ENCODE measurements around the gene SAMD10.

Gene SAMD10

DNA sequence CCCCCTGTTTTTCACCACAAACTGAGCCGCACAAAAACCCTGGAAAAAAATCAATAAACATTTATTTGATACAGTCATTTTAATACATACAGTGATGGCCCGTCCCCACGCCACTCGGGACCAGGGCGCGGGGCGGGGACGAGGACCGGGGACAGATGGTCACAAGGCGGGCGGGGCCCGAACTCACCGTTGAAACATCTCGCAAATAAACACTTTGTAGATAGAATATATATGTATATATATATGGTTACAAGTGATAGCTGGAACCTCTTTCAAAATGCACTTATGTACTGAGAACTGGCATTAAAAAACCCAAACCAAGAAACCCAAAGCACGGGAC lies 22.8 kb downstream of the SAMD10 start:
- DNase-seq (ENCODE audit: low read depth in 3 of 3), result no peak

DNA sequence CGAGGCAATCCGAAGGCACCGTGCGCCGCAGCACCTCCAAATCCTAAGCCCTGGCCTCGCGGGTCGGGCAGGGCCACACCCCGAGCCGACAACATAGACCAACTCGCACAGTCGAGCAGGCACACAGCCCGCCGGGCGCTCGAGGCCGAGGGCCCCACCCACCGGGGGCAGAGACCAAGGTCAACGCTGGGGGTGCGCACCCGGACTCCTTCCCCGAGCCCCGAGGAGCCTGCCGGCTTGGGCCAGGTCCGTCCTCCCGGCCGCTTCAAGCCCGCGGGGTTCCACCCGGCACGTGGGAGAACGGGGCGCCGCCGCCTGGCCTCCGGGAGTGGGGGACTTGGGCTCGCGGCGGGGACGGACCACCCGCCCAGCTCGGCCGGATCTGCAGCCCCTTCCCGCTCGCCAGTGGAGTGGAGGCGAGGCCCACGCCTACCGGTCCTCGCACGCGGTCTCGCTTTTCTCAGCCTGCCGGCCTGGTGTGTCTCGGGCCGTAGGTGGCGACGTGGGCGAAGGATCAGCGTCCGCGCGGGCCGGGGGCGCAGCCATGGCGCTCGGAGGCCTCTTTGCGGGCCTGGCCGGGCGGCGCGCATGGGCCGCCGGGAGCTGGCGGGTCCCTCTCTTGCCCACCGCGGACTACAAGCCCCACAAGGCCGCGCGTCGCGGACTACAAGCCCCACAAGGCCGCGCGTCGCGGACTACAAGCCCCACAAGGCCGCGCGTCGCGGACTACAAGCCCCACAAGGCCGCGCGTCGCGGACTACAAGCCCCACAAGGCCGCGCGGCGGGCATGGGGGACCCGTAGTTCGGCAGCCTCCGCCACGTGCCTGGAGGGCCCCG lies 23.4 kb downstream of the SAMD10 start, which contains the start of gene UCKL1:
UCKL1 (minus strand) TSS at position 590 of the 837 bp plus-strand sequence; CDS start at position 546, 44 bp downstream.
- peak; percentile 76 to 87 (median 76) for DNase-seq (ENCODE audit: low read depth in 3 of 3)

DNA sequence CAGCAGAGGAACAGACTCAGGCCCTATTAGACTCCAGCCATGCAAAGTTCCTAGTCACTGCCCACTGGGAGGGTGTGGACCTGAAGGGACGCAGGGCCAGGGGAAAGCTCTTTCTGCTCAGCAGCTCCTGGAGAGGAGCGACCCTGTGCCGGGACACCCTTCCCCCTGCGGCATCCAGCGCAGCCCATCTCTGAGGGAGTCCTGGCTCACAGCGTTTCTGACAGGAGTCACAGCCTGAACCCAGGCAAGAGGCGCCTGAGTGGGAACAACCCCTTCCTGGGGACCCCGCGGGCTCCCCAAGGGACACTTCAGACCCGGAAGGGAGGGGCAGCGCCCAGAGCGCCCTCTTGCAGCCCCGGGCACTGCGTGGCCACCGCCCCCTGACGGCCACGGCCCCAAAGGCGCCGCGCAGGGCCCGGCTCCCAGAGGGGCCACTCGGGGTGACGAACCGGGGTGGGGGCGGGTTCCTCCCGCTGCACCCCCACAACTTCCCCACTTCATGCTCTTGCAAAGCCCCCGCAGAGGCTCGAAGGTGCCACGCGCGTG lies 24.1 kb downstream of the SAMD10 start:
- peak in 1 of 3 experiments; percentile 36 for DNase-seq (ENCODE audit: low read depth in 3 of 3)

DNA sequence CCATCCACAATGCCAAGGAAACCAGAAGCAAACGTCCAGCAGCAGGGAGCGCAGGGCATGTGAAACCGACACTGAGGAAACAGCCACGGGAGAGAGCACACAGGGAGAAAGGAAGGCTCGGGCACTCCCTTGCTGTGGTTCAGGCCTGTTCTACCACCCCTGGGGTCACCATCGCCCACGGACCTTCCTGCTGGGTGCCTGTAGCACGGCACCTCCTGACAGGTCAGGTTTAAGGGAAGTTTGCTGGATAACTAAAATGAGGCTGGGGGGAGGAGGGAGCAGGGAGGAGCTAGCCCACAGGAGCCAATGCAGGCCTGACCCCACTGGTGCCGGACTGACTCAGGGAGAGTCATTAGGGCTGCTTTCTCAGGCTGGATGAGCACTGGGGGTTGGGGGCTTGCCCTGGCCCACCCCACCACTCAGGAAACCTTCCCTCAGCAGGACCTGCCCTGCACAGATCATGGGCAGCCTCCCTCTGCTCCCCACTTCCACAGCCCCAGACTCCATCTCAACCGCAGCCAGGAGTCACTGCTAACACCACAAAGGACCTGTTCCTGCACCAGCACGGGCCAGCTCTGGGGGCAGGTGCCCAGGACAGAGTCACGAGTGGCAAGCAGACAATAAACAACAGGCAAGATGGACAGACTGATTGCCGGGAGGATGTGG lies 25.5 kb downstream of the SAMD10 start:
- no peak for DNase-seq (ENCODE audit: low read depth in 3 of 3)

DNA sequence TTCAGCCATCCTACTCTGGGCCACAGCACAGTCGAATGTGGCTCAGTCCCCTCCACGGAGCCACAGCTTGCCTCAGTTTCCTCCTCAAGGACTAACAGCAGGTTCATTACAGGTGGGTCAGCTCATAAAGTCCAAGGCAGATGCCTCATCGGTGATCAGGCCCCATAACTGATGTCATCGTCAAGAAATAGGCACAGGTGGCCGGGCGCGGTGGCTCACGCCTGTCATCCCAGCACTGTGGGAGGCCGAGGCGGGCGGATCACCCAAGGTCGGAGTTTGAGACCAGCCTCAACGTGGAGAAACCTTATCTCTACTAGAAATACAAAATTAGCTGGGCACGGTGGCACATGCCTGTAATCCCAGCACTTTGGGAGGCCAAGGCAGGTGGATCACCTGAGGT lies 26.7 kb downstream of the SAMD10 start:
- no peak for DNase-seq (ENCODE audit: low read depth in 3 of 3)

DNA sequence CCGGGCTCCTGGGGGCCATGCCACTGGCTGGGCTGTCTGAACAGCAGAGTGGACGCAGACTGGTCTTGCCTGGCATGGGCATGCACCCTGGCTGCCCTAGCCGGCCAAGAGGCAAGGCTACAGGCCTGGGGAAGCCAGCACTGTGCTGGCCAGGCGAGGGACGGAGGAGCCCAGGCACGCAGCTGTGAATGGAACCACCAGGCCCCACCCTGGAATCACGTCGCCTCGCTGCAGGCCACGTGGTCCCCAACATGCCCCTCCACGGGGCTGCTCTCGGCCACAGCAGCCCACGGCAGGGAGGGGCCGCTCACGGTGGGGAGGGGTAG lies 27.3 kb downstream of the SAMD10 start:
- no peak for DNase-seq (ENCODE audit: low read depth in 3 of 3)

DNA sequence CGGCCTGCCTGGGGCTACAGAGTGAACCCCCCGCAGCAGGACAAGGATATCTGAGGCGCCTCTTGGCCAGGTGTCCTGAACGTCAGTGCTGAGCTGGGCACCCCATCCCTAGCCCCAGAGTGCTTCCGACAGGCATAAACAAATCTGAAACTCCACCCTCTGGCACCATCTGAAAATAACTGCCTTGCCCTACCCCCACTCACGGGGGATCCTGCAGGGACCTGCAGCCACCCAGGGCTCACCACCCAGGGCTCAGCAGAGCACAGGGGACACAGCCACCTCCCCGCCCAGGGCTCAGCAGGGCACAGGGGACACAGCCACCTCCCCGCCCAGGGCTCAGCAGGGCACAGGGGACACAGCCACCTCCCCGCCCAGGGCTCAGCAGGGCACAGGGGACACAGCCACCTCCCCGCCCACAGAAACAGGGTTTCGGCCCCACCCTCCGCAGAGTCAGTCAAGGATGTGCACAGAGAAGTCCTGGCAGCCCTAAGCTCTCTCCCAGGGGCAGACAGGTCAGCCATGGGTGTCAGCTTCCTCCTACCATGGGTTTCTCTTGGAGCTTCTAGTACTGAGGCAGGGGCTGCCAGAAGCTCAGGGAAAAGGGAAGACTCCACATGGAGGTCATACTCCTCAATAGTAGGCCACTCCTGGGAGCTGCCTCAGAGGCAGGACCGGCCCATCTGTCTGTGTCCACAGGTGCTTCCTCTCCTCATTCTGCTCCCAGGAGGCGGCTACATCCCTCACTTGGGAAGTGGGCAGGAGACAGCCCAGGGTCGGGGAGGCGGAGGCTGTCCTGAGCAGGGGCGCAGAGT lies 27.8 kb downstream of the SAMD10 start:
- DNase-seq (ENCODE audit: low read depth in 3 of 3), result no peak

DNA sequence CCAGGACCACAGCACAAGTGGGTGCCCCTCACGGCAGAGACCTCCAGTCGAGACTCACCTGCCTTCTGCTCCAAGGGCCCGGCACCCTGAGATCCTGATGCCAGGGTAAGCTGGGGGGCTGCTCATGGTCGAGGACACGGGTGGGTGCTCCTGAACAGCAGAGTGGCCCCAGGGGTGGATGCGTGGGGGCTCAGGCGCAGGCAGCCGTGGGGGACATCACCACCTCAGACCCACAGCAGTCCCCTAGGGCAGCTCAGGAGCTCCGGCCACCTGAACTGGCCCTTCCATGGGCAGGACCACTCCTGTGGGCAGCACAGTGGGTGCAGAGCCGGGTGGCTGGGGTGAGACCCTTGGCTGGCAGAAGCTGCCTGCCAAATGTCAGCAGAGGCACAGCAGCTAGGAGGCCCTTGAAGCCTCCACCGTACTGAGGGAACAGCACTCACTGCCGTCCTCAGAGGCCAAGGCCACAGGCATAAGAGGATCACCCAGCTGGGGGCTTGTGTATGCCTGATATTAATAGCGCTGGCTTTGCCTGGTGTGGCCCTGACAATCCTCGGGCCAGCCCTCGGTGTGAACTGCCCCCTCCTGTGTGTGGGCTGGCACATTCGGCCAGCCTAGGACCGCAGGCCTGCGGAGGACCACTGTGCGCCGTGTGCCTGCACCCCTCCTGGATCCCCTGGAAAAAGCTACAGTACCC lies 28.6 kb downstream of the SAMD10 start:
- no peak for DNase-seq (ENCODE audit: low read depth in 3 of 3)

DNA sequence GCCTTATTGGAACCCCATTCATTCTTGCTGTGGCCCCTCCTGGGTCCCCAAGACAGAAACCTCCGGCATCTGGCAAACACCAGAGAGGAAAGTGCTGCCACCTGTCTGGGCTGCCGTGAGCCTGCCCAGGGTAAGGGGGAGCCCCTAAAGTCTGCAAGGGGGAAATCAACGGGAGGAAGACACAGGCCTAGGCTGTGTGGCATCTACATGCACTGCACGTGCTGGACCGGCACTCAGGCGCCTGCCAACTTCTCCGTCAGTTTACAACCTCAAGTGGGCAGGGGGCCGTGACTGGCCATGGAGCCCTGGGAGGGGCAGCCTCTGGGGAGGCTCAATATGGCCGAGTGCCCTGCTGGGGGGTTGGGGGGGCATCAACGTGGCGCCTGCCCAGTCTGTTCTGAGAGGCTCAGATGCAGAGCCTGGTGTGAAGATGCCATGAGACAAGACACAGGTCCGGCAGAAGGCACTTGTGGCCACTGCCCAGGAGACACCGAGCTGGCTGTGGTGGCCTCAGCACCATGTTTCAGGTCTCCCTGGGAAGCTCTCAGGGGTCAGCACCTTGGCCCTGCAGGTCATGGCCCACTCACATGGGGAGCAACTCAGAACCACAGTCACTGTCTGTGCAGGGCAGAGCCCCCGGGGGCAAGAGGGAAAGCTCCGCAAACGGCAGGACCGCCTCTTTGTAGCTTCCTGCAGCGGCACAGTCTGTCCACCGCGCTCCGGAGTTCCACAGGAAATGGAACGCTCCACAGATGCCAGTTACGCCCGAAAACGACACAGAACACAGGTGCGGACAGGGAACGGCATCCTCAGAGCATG lies 31.6 kb downstream of the SAMD10 start:
- DNase-seq (ENCODE audit: low read depth in 3 of 3), result no peak

DNA sequence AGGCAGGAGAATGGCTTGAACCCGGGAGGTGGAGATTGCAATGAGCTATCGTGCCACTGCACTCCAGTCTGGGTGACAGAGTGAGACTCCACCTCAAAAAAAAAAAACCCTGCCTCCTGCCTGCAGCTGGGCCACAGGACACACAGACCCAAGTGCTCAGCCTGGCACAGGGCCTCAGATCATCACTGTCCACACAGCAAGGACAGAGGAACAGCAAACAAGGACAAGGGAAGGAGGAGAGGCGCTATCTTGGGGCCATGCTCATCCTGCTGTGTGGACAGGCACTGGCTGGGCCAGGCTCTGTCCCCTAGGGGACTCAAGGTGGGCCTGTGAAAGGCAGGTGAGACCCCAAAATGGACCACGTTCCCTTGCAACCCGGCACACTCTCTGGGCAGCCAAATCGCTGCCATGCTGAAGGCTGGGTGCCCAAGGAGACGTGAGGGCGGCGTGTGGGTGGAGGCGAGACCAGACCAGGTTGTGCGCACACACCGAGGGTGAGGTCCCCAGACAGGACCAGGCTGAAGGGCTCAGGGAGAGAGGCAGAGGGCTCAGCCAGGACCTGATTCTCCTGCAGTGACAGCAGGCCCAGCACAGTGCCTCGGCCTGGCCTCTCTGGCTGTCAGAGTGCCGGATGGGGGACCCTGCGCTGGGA lies 32.3 kb downstream of the SAMD10 start:
- no peak for DNase-seq (ENCODE audit: low read depth in 3 of 3)

DNA sequence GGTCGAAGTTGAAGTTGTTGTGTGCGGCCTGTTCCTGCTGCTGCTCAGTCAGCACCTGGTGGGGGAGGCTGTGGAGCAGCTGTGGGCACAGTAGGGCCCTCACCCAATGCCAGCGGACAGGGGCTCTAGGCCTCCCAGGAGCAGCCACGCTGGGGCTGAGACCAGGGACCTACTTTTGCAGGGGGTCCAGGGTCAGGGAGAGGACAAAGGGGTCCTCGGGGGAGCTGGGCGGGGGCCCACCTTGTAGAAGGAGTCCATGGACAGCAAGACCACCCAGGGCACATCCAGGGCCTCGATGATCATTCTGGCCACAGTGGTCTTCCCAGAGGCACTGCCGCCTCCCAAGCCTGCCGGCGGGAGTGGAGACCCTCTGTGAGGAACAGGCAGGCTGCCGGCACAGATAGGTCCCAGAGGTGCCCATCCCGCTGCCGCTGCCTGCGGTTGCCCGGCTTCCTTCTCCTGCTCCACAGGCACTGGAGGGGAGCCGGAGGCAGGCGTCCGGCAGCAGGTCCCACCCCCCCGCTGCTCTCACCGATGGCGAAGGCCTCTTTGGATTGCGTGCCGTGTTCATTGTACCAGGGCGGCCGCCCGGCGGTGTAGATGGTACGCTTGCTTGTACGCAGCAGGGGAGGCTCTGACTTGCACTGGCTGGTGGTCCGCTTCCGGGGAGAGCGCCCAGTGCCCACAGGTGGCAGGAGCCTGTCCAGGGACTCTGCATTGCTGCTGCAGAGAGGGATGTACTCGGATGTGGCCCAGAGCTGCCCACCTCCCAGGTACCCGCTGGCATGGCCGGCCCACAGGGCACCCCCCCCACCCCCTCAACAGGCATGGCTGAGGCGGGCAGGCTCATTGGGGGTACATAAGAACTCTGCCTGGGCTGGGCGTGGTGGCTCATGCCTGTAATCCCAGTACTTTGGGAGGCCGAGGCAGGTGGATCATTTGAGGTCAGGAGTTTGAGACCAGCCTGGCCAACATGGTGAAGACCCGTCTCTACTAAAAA lies 33.2 kb downstream of the SAMD10 start:
- DNase-seq (ENCODE audit: low read depth in 3 of 3), result no peak

DNA sequence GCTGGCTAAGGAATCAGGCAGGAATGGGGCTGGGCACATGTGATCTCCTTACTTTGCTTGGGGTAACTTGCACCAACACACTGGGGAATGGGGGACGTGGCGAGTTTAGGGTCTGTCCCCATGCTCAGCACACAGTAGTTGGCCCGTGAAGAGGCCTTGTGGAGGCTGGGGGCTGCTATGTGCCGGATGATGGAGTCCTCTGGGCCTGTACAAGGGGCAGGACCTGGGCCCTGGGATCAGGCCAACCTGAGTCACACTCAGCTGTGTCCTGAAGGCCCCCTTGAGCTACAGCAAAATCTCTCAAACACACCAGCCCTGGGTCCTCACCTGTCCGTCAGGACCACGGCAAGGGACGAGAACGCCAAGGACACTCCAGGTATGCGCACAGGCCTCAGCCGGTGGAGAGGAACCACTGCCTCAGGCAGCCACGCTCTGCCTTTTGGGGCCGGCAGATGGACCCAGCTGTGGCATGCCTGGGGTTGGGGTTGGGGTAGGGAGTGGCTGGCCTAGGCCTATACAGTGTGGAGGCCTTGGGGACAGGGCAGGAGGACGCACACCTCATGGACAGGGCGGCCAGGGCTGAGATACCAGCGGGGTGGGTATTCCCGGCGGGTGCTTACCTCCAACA lies 34.3 kb downstream of the SAMD10 start:
- no peak for DNase-seq (ENCODE audit: low read depth in 3 of 3)

DNA sequence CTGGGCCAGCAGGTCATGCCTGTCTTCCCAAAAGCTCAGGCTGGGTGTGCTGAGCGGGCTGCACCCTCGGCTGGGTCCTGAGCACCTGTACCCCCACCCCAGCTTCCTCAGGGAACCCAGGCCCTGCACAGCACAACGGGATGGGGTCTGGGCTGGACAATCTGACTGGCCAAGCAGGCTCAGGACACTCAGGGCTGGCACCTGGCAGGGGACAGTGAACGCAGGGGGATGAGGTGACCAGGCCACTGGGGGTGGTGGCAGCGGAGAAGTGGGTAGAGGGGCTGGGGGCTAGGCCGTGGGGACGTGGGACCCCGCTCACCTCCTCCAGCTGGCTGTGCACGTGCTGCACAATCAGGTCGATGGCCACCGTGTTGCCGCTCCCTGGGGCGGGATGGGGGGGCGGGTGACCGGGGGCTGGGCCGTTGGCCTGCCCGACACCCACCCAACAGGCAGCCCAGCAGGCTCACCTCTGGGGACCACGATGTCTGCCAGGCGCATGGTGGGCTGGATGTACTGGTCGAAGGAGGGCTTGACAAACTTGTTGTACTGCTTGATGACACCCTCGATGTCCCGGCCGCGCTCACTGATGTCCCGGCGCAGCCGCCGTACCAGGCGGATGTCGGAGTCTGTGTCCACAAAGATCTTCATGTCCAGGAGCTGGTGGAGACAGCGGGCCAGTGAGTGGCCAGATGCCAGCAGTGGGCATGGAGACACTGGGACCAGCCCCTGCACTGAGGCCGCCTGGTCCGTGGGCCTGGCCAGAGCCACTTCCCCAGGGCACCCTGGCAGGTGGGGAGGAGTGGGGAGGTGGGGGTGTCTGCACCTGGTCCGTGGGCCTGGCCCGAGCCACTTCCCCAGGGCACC lies 35.1 kb downstream of the SAMD10 start:
- no peak for DNase-seq (ENCODE audit: low read depth in 3 of 3)

DNA sequence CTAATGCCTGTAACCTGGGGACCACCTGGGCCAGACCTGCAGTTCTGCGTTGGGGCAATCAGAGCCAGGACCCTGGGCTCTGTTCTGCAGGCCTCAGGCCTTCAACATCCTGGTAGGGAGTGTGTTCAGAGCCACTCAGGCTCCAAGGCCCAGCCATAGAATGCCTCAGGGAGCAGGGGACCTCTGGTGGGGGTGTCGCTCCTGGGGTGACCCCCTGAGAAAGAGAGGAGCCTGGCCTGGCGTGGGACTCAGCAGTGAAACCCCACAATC lies 35.7 kb downstream of the SAMD10 start:
- DNase-seq (ENCODE audit: low read depth in 3 of 3), result no peak

DNA sequence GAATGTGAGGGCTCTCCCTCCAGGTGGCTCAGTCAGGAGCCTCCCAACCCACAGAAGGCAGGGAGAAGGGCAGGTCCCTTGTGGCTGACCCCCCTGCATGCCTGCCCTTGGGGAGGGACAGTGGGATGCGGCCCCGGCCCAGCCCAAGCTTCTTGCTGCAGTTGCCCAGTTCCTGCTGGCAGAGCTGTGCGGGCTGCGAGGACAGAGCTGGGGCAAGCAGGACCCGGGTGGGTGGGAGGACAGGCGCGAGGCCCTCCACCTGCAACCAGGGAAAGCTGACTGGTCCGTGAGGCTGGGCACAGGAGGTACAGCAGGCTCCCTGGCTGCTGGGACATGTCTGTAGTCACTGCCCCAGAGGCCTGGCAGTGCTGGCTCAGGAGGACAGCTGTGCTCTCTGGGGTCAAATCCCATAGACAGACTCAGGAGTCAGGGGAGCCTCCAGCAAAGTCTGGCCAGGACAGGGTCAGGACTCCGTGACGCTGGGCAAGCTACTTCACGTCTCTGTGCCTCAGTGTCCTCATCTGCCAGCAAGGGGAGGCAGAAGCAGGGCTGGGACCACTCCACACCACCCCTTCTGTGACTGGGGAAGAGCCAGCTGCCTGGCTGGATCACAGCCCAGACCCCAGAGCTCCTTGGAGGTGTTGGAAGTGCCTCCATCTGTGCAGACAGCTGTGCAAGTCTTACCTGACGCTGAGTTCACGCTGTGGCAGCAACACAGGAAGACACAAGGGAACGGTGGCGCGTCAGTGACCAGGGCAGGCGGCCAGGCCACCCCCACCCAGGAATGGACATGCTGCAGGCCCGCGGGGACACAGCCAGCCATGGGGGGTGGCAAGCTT lies 36.3 kb downstream of the SAMD10 start:
- no peak for DNase-seq (ENCODE audit: low read depth in 3 of 3)

DNA sequence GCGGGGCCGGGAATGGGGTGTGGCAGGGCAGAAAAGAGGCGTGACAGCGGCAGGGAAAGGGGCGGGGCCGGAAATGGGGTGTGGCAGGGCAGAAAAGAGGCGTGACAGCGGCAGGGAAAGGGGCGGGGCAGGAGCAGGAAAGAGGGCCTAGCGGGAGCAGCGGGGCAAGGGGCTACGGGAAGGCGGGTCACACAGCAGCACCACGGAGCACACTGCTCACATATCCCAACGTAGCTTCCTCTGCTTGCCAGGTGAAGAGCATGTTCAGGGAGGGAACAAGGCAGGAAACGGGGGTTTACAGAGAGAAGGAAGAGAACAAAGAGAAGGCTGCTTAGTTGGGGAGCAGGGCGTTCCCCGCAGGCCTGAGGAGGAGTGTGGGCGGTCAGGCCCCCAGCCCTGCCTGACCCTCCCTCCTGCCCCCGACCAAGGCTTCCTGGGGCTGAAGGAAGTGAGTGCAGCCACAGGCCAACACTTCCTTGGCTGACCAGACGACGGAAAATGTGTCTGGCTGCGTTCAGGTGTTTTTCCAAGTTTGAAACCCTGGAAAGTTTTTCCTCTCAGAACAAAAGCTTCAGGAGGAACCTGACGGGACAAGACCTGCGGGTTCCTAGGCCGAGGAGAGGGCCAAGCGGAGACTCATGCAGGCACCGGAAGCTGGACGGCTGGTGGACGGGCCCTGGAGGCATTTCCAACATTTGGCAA lies 37.0 kb downstream of the SAMD10 start:
- DNase-seq (ENCODE audit: low read depth in 3 of 3), result peak in 1 of 3 experiments; percentile 58
